NCI-H524 treated with DMSO at 0.1 percent for 48 hours (cell line): Measurements from ENCODE around the gene NXPE4.
"Not testable (repeated sequence)": the region's sequence is repeated elsewhere in the genome, so short reads cannot be mapped to it uniquely, and the experiment has no call there.

Source experiments
- DNase-seq: peaks from one replicate; lab custom pipeline; 2025; lab: John Stamatoyannopoulos, UW

NXPE4 gene

GRCh38 chr11:114610550-114610949, 15.0 kb upstream of the NXPE4 start:
- no peak for DNase-seq

GRCh38 chr11:114609429-114609828, 13.8 kb upstream of the NXPE4 start:
- no peak for DNase-seq

- not testable (repeated sequence) for DNase-seq
These were observed 13.0 kb upstream of the NXPE4 start for GRCh38 chr11:114608605-114609004.

GRCh38 chr11:114607753-114608459, 12.3 kb upstream of the NXPE4 start:
- DNase-seq = no peak

GRCh38 chr11:114606802-114607075, 11.2 kb upstream of the NXPE4 start:
- DNase-seq = not testable (repeated sequence)

GRCh38 chr11:114606003-114606801, 10.6 kb upstream of the NXPE4 start:
- DNase-seq = no peak

GRCh38 chr11:114605370-114605769, 9.8 kb upstream of the NXPE4 start:
- no peak for DNase-seq

GRCh38 chr11:114604886-114605285, 9.3 kb upstream of the NXPE4 start:
- no peak for DNase-seq

- DNase-seq = no peak
These were observed 8.7 kb upstream of the NXPE4 start for GRCh38 chr11:114604179-114604813.

GRCh38 chr11:114603151-114603550, 7.6 kb upstream of the NXPE4 start:
- DNase-seq = not testable (repeated sequence)

GRCh38 chr11:114598461-114598860, 2.9 kb upstream of the NXPE4 start:
- DNase-seq = no peak

- DNase-seq = no peak
These were observed 761 bp upstream of the NXPE4 start for GRCh38 chr11:114596175-114596919.

GRCh38 chr11:114594703-114595102, 883 bp downstream of the NXPE4 start:
- no peak for DNase-seq

GRCh38 chr11:114587398-114587953, 8.1 kb downstream of the NXPE4 start:
- no peak for DNase-seq

GRCh38 chr11:114586797-114587196, 8.8 kb downstream of the NXPE4 start:
- DNase-seq = no peak

GRCh38 chr11:114571712-114572111, 23.9 kb downstream of the NXPE4 start:
- DNase-seq = no peak

- no peak for DNase-seq
These were observed 25.8 kb downstream of the NXPE4 start for GRCh38 chr11:114569801-114570200.

- DNase-seq = no peak
These were observed 29.3 kb downstream of the NXPE4 start for GRCh38 chr11:114566276-114566675.

GRCh38 chr11:114564831-114565230, 30.8 kb downstream of the NXPE4 start:
- DNase-seq = no peak

- DNase-seq = no peak
These were observed 32.5 kb downstream of the NXPE4 start for GRCh38 chr11:114563077-114563476.

GRCh38 chr11:114562166-114562916, 33.2 kb downstream of the NXPE4 start:
- no peak for DNase-seq
